Central memory CD4-positive, alpha-beta T cell (primary cell): Measurements from ENCODE around the gene TRIM49.
"Not testable (repeated sequence)": the region's sequence is repeated elsewhere in the genome, so short reads cannot be mapped to it uniquely, and the experiment has no call there.

ENCODE experiments used
- DNase-seq: peaks from one replicate; pipeline ENCODE4 v3.0.0; 2022
- total RNA-seq, 3 experiments: gene quantifications; one replicate each; lab custom pipeline; 2026; lab: John Stamatoyannopoulos, UW

TRIM49 gene
- total RNA-seq: 0 reads per million in 3 experiments

- DNase-seq: not testable (repeated sequence)
Observed at GRCh38 chr11:89808475-89808874, at the start of gene TRIM49. TRIM49 (minus strand) TSS chr11:89808575; CDS start chr11:89804469, 4,106 bp downstream.

GRCh38 chr11:89826694-89827093 is 18.3 kb upstream of the TRIM49 start:
- DNase-seq: not testable (repeated sequence)

- not testable (repeated sequence) for DNase-seq
Observed at GRCh38 chr11:89820008-89820407, 11.6 kb upstream of the TRIM49 start.

GRCh38 chr11:89813535-89813934 is 5.2 kb upstream of the TRIM49 start:
- DNase-seq: not testable (repeated sequence)

- not testable (repeated sequence) for DNase-seq
Observed at GRCh38 chr11:89787506-89788063, 20.8 kb downstream of the TRIM49 start.

GRCh38 chr11:89785726-89786125 is 22.6 kb downstream of the TRIM49 start:
- DNase-seq: not testable (repeated sequence)

GRCh38 chr11:89750822-89751221 is 57.6 kb downstream of the TRIM49 start:
- DNase-seq: not testable (repeated sequence)
